HG03354 (cell line): ENCODE data around the gene ASCL4.

Experiments used
- ATAC-seq: cut with Tn5 transposase; IDR thresholded peaks from one replicate; pipeline ENCODE4 v1.9.1; 2021; ENCODE audit warnings: mild to moderate bottlenecking; ENCODE audit not compliant: unreplicated experiment, poor library complexity, severe bottlenecking

ASCL4 gene

GRCh38 chr12:107775093-107775721, 703 bp downstream of the ASCL4 start:
- no peak for ATAC-seq

GRCh38 chr12:107776171-107776570, 1.7 kb downstream of the ASCL4 start:
- no peak for ATAC-seq

GRCh38 chr12:107778383-107779025, 4.0 kb downstream of the ASCL4 start:
- no peak for ATAC-seq

- peak; percentile 66 for ATAC-seq
Observed at GRCh38 chr12:107779077-107779831, 4.8 kb downstream of the ASCL4 start.

- no peak for ATAC-seq
Observed at GRCh38 chr12:107780298-107780697, 5.8 kb downstream of the ASCL4 start.

GRCh38 chr12:107782067-107782466, 7.6 kb downstream of the ASCL4 start:
- ATAC-seq: no peak

GRCh38 chr12:107783406-107784376, 9.2 kb downstream of the ASCL4 start:
- ATAC-seq: peak; percentile 67

GRCh38 chr12:107788281-107788680, 13.8 kb downstream of the ASCL4 start:
- no peak for ATAC-seq

- no peak for ATAC-seq
Observed at GRCh38 chr12:107788690-107789458, 14.4 kb downstream of the ASCL4 start.

GRCh38 chr12:107791465-107792089, 17.1 kb downstream of the ASCL4 start:
- no peak for ATAC-seq

- ATAC-seq: no peak
Observed at GRCh38 chr12:107794451-107794850, 19.9 kb downstream of the ASCL4 start.

GRCh38 chr12:107798580-107798979, 24.1 kb downstream of the ASCL4 start:
- ATAC-seq: no peak

GRCh38 chr12:107801150-107801549, 26.6 kb downstream of the ASCL4 start:
- no peak for ATAC-seq

GRCh38 chr12:107803092-107803491, 28.6 kb downstream of the ASCL4 start:
- no peak for ATAC-seq

GRCh38 chr12:107805488-107806180, 31.1 kb downstream of the ASCL4 start:
- ATAC-seq: no peak

GRCh38 chr12:107807471-107808150, 33.1 kb downstream of the ASCL4 start:
- no peak for ATAC-seq

GRCh38 chr12:107817250-107817649, 42.7 kb downstream of the ASCL4 start:
- no peak for ATAC-seq

- ATAC-seq: no peak
Observed at GRCh38 chr12:107818984-107819383, 44.5 kb downstream of the ASCL4 start.
